ENCODE data around the gene VAT1L. TPM values are rescaled to one million over a fixed set of nuclear protein-coding genes. Genes with fewer than 3 reads are reported as not detected.

VAT1L gene
- total RNA-seq, 1 donor from 2014 or later, result 13.4 TPM

GRCh38 chr16:77873066-77873465 lies 84.7 kb downstream of the VAT1L start:
- no peak for DNase-seq

DNA sequence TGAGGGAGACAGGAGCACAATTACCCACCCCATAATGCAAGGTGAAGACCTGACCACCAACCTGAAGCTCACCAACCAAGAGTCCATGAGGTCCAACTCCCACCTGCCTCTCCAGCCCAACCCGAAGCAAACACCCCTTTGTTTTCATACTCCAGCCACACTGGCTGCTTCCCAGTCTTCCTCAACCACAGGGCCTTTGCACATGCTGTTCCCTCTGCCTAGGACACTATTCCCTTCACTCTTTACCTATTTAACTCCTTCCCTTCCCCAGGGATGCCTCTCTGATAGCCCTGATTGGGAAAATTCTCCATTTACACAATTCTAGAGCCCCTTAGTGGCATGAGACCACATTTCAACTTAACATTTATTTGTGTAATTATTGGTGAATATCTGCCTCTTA lies 86.0 kb downstream of the VAT1L start:
- DNase-seq, result no peak

GRCh38 chr16:77876776-77877175 lies 88.4 kb downstream of the VAT1L start:
- DNase-seq, result no peak

DNA sequence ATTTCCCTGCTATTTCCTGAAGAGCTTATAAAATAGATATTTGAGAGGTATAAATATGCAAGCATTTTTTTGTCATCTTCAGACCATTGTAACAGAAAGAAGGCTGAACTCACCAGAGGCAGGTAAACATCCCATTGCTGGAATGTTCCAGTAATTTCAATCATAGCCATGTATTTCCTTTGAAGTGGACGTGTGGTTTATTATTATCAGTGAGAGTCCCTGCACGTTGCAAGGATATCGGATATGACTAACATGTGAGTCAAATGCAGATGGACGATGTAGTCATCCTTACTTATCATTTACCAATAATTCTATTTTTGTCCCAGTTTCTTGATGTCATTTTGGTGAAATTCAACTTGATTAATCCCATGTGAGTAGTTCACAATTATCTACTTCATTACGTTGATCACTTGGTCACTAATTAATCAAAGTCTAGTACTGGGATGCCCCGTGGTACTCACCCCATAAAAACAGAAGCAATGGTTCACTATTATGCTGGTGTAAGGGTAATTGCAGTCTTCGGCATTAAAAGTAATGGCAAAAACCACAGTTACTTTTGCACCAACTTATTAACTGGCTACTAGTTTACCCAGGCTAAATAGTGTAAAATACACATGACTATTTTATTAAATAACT lies 89.5 kb downstream of the VAT1L start:
- no peak for DNase-seq

DNA sequence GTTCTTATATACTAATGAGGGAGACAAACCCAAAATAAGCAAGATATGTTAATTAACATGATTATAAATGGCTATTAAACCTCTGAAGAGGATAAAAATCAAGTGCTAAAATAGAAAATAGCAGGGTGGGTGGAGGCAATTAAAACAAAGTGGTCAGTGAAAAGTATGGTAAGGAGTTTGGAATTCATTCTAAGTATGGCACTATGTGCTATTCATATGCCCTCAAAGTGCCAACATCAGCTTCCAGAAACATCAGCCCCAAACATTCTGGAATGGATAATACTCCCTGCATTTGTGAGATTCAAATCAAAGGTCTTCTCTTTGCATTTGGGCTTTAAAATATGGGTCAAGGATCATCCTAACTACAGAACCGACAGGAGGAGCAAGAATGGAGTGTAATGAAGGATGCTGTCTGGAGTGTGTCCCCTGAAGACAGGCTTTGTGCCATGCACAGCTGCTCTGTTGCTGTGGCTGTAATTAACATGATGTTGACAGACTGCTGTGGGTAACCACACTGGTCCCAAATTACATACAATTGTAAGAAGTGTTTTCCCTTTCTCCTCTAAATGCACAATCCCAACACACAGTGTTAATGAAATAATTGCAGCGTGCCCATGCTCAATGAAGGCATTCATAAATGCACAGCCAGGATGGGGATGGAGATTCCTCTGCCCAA lies 93.1 kb downstream of the VAT1L start:
- DNase-seq, result no peak

DNA sequence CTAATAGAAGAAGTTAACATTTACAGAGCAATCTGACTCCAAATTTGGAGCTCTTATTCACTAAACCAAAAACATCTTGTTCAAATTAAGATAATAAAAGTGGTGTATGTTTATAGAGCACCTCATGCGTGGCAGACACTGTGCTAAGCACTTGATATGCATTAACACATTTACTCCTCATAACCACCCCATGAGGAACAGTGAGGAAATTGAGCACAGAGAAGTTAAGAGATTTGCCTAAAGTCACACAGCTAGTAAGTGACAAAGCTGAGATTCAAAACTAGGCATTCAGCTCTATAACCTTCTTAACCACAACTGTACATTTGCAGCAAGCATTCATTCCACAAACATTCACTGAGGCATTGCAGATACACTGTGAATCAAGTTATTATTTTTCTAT lies 94.0 kb downstream of the VAT1L start:
- DNase-seq, result no peak

DNA sequence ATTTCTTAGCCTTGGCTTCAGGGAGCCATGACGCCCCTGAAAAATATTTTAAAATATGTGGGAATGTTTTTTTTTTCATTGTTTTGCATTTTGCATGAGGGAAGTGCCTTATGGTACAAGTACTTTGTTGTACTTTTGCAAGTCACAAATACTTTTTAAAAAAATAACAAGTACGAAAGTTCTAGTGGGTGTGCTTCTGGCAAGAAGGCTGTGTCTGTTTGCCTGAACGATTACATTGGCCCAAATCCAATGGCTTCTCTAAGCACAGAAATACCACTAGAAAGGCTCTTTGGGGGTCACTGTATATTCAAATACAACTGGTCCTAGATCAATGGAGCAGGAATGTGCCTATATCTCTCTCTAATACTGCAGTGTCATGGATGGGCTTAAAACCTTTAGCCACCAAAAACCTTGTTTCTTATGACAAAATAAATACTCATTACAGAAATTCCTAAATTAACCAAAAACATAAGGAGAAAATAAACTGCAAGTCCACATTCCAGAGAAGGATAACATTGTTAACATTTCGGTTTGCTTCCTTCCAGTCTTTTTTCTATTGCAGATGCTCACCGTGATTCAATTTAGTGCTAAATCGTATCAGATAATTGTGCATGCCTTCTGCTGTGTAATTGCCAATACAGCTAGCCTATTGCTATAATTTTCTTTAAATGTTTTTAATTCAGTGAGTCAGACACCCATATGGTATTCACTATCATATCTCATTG lies 97.4 kb downstream of the VAT1L start:
- no peak for DNase-seq

GRCh38 chr16:77888871-77889270 lies 100.5 kb downstream of the VAT1L start:
- peak; percentile 35 for DNase-seq

- DNase-seq, result peak; percentile 4
Observed at GRCh38 chr16:77890075-77890474, 101.7 kb downstream of the VAT1L start.

GRCh38 chr16:77894162-77894561 lies 105.8 kb downstream of the VAT1L start:
- DNase-seq, result no peak

DNA sequence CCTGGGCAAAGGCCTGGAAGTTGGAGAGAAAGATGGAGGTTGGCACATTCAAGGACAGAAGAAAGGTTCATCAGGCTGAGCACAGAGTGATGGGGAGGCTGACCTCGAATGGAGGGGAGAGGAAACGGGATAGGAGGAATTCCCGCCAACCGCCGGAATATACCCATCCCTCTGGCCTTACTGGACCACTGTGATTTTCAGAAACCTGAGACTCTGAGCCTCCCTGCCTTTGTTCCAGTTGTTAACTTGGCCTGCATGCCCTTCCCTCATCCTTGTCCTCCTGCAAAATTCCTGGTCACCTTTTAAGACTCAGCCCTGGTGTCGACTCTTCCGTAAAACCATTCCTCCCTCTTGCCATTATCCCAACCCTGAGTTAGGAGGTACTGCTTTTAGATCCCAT lies 107.6 kb downstream of the VAT1L start:
- DNase-seq, result no peak

DNA sequence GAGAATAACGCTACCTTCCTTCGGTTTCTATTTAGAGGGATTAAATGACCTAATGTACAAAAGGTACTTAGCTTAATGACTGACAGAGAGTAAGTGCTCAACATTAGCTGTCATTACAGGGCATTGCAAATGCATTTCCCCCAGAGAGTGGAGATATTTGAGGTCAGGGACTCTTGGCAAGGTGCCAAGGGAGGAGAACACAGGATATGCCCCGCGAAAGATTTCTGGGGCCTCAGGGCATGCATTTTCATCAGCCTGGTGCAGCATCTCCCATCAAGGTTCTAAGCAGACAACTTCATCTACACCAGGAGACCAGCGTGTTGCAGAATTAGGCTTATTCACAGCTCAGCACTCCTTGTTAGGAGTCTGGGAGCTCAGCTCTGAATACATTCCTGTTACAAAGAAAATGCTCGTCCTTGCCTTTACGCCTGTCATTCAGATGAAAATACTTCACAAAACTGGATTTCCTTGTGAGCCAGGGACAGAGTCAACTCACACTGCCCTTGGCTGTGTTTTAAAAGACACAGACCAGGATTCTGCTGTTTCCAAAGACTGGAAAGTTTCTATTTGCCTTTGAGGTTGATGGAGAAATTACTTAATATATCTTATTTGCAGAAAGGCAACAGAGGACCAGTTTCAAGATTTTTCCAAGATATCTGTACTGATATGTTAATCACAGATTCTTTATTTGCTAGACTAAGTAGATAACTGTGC lies 108.2 kb downstream of the VAT1L start:
- no peak for DNase-seq

- no peak for DNase-seq
Observed at GRCh38 chr16:77897129-77897437, 108.7 kb downstream of the VAT1L start.

DNA sequence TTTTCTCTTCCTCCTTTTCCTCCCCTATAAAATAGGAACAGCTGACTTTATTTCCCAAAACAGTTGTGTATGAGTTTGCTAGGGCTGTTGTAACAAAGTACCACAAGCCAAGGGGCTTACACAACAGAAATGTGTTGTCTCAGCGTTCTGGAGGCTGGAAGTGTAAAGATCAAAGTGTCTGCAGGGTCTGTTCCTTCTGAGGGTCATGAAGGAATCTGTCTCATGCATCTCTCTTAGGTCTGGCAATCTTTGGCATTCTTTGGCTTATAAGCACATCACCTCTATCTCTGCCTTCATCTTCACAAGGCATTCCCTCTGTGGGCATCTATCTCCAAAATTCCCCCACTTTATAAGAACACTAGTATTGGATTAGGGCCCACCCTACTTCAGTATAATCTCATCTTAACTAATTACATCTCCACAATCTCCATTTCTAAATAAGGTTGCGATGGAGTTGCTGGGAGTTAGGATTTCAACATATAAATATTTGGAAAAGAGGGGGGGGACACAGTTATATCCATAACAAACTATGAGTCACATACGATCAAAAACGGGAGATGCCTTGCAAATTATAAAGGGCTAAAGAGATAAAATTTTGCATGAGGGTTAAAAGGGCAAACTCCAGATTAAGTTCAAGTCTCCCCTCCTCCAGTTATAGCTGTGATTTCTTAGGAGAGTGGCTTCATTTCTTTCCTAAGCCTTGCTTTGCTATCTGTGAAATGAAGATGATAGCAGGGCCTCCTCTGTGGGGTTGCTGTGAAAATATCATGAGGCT lies 109.7 kb downstream of the VAT1L start:
- DNase-seq, result no peak

DNA sequence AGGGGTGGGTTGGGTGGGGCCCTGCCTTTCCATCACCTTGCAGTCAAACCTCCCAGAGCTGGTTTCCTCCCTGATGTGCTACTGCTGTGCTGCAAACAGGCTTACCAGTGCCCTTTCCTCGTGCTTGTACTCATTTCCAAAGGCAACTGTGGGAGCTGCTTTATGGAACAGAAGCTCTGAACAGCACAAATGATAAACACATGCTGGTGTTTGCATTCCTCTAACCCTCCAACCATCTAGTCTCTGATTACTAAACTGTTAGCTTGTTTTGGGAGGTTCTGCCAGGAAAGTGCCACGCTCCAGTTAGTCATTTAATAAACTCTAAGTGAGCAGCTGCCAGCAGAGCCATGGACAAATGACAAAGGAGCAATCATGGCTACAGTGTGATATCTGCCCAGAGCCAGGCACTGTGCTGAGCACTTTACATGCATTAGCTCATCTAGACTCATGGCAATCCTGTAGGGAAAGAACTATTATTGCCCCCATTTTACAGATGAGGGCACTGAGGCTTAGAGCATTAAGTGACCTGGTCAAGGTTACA lies 110.4 kb downstream of the VAT1L start:
- no peak for DNase-seq

DNA sequence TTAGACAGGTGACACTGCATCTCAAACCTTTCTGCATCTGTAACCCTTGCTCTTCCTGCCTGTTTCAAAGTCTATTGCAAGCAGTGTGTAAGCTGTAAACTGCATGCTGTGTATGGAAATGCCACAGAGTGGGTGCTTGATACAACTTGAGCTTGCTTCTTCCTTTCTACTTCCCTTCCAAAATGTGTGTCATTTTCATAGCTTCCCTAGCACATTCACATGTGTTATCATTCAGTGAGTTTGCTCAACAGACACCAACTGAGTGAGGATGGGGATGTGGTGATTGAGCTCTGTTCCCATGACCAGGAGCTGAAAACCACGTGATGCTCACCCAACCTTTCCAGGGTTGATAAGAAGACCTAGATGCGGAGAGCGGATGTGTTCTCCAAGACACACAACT lies 111.1 kb downstream of the VAT1L start:
- no peak for DNase-seq

DNA sequence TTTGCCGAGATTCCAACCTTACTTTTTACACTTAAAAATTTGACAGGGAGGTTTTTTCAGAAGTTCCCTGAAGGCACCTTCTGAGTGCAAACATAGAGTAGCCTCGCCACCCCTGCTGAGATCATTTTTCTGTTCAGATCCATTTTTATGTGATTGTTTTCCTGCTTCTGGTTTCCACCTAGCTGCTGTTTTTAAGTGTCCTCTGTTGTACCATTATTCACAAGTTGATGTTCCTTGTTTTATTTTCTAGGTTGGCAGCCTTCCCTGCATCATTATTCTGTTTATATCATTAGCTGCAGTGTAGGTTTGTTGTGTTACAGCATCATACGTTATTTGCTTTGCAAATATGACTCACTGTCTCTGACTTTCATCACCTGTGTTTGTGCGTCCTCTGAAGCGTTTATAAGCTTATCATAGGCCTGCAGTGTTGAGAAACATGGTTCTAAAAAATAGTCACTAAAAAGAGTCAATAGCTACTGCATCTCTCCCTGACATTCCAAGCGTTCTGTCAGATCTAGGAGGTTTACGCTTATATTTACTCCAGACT lies 117.1 kb downstream of the VAT1L start:
- DNase-seq, result no peak

GRCh38 chr16:77910021-77910420 lies 121.7 kb downstream of the VAT1L start:
- DNase-seq, result no peak

- DNase-seq, result no peak
Observed at GRCh38 chr16:77912617-77913016, 124.3 kb downstream of the VAT1L start.

DNA sequence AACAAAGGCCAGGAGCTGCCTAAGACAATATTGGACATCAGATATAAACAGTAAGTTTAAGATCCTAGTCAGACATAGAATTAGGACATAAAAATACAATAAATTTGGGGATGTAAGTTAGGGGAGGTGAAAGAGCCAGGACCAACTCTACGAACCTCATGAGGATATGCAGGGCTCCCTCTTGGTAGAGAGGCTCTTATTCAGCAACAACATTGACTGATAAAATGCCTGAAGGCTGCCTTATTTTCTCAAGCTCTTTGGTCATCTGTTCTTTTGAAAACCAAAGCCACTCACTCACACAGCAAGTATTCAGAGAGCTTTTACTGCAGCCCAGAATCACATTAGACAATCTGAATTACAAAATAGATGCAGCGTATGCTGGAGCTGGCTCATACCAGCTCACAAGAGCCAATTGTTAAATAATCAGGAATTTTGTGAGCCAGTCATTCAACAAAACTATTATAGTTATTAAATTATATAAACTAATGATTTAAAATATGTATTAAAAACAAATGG lies 125.4 kb downstream of the VAT1L start:
- no peak for DNase-seq

DNA sequence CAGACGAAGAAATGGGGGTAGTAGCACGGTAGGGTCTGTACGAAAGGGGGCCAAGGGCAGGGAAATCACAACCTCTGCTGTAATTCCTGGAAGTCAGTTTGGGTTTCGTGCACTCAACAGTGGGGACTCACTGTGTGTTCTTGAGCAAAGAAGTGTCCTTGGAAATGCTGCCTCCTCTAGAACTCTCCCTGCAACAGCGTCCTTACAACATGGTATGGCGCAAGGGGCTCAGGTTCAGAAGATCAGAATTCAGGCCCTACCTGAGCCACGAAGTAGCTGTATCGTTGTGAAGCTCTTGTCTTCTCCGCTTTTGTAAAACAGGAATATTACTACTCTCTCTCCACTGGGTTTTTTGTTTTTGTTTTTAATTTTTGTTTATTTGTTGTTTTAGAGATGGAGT lies 127.7 kb downstream of the VAT1L start:
- no peak for DNase-seq

GRCh38 chr16:77917971-77918370 lies 129.6 kb downstream of the VAT1L start:
- DNase-seq, result no peak

Measured in occipital lobe (tissue), 2 donors.